Astrocyte of the spinal cord (primary cell): ENCODE measurements around the gene SAP130.

Source experiments
- DNase-seq: peaks from one replicate; pipeline ENCODE4 v3.0.0; 2011; ENCODE audit warnings: low read depth, low spot score
- H3K4me3 ChIP-seq: 2 replicates; pipeline ENCODE4 v1.5.1; 2011; ENCODE audit warnings: low read depth, mild to moderate bottlenecking, low read length, moderate library complexity
- in situ Hi-C: cut with HindIII; loops from 2 replicates; pipeline ENCODE4 v1.10.0; 2017; ENCODE audit warnings: low sequenced_read_pairs
- TF ChIP-seq, protein P1 (sequence below): IDR thresholded peaks from 2 replicates; pipeline ENCODE4 v1.5.1; 2012; ENCODE audit warnings: low read depth, mild to moderate bottlenecking, low read length, inconsistent platforms

SAP130 gene

GRCh38 chr2:127953128-127953718 is 74.6 kb downstream of the SAP130 start:
- TF ChIP-seq, protein P1, sequence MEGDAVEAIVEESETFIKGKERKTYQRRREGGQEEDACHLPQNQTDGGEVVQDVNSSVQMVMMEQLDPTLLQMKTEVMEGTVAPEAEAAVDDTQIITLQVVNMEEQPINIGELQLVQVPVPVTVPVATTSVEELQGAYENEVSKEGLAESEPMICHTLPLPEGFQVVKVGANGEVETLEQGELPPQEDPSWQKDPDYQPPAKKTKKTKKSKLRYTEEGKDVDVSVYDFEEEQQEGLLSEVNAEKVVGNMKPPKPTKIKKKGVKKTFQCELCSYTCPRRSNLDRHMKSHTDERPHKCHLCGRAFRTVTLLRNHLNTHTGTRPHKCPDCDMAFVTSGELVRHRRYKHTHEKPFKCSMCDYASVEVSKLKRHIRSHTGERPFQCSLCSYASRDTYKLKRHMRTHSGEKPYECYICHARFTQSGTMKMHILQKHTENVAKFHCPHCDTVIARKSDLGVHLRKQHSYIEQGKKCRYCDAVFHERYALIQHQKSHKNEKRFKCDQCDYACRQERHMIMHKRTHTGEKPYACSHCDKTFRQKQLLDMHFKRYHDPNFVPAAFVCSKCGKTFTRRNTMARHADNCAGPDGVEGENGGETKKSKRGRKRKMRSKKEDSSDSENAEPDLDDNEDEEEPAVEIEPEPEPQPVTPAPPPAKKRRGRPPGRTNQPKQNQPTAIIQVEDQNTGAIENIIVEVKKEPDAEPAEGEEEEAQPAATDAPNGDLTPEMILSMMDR, result no peak
- in situ Hi-C loops, result no loop called here

GRCh38 chr2:127951026-127951425 is 76.8 kb downstream of the SAP130 start:
- TF ChIP-seq, protein P1, result no peak
- no peak for DNase-seq
- in situ Hi-C loops, result no loop called here
- H3K4me3 ChIP-seq, result no peak overlapping the region

More at GRCh38 chr2:127953128-127953718, 74.6 kb downstream of the SAP130 start:
- peak; percentile 33 for DNase-seq
- no peak overlapping the region for H3K4me3 ChIP-seq

GRCh38 chr2:127950264-127950663 is 77.6 kb downstream of the SAP130 start:
- in situ Hi-C loops, result no loop called here
- TF ChIP-seq, protein P1, result no peak
- DNase-seq, result no peak
- no peak overlapping the region for H3K4me3 ChIP-seq

- TF ChIP-seq, protein P1, result no peak
- no peak overlapping the region for H3K4me3 ChIP-seq
- in situ Hi-C loops, result no loop called here
- DNase-seq, result no peak
Measured at GRCh38 chr2:127945281-127945680, 82.6 kb downstream of the SAP130 start.

- in situ Hi-C loops, result no loop called here
- no peak for DNase-seq
- TF ChIP-seq, protein P1, result no peak
- H3K4me3 ChIP-seq, result no peak overlapping the region
Measured at GRCh38 chr2:127943186-127943585, 84.7 kb downstream of the SAP130 start.

GRCh38 chr2:127942002-127942401 is 85.9 kb downstream of the SAP130 start:
- in situ Hi-C loops, result no loop called here
- DNase-seq, result no peak
- TF ChIP-seq, protein P1, result no peak
- no peak overlapping the region for H3K4me3 ChIP-seq
